Suppressor macrophage (primary cell): ENCODE data around the gene ZC3H4.
"Not testable (repeated sequence)": the region's sequence is repeated elsewhere in the genome, so short reads cannot be mapped to it uniquely, and the experiment has no call there.

Source experiments
- DNase-seq, 4 experiments: peaks; one replicate each; pipeline ENCODE4 v3.0.0-alpha.2; 2020 to 2022

The ZC3H4 gene

GRCh38 chr19:47081095-47081494, 32.5 kb downstream of the ZC3H4 start:
- no peak for DNase-seq

GRCh38 chr19:47078351-47078750, 35.2 kb downstream of the ZC3H4 start:
- DNase-seq: not testable (repeated sequence)

GRCh38 chr19:47075941-47076340, 37.6 kb downstream of the ZC3H4 start:
- no peak for DNase-seq

- peak; percentile 75 to 90 (median 86) for DNase-seq
Observed at GRCh38 chr19:47075179-47075810, 38.3 kb downstream of the ZC3H4 start.

- peak in 3 of 4 experiments; percentile 30 to 50 (median 38) for DNase-seq
Observed at GRCh38 chr19:47074621-47075020, 39.0 kb downstream of the ZC3H4 start.

GRCh38 chr19:47073574-47073973, 40.0 kb downstream of the ZC3H4 start:
- no peak for DNase-seq

GRCh38 chr19:47072323-47072722, 41.3 kb downstream of the ZC3H4 start:
- no peak for DNase-seq

GRCh38 chr19:47071731-47072130, 41.8 kb downstream of the ZC3H4 start:
- DNase-seq: no peak

GRCh38 chr19:47070756-47071155, 42.8 kb downstream of the ZC3H4 start:
- DNase-seq: no peak

- DNase-seq: no peak
Observed at GRCh38 chr19:47069795-47070194, 43.8 kb downstream of the ZC3H4 start.

- no peak for DNase-seq
Observed at GRCh38 chr19:47068876-47069406, 44.6 kb downstream of the ZC3H4 start.

- no peak for DNase-seq
Observed at GRCh38 chr19:47068246-47068645, 45.3 kb downstream of the ZC3H4 start.

- DNase-seq: no peak
Observed at GRCh38 chr19:47067215-47067847, 46.2 kb downstream of the ZC3H4 start.

GRCh38 chr19:47066376-47067214, 47.0 kb downstream of the ZC3H4 start:
- no peak for DNase-seq

- DNase-seq: no peak
Observed at GRCh38 chr19:47065242-47065641, 48.3 kb downstream of the ZC3H4 start.

- no peak for DNase-seq
Observed at GRCh38 chr19:47063874-47064273, 49.7 kb downstream of the ZC3H4 start.

- no peak for DNase-seq
Observed at GRCh38 chr19:47058621-47059022, 55.0 kb downstream of the ZC3H4 start.

GRCh38 chr19:47057328-47057727, 56.2 kb downstream of the ZC3H4 start:
- no peak for DNase-seq

- no peak for DNase-seq
Observed at GRCh38 chr19:47056411-47056810, 57.2 kb downstream of the ZC3H4 start.

GRCh38 chr19:47050562-47050961, 63.0 kb downstream of the ZC3H4 start:
- not testable (repeated sequence) for DNase-seq

- DNase-seq: no peak
Observed at GRCh38 chr19:47049307-47049700, 64.3 kb downstream of the ZC3H4 start.

GRCh38 chr19:47047763-47048405, 65.7 kb downstream of the ZC3H4 start:
- peak; percentile 85 to 94 (median 93) for DNase-seq

GRCh38 chr19:47047272-47047762, 66.3 kb downstream of the ZC3H4 start:
- no peak for DNase-seq
